ENCODE results near the gene TARBP1. TPM values are rescaled to one million over a fixed set of nuclear protein-coding genes. Genes with fewer than 3 reads are reported as not detected.

TARBP1 gene
- total RNA-seq, 1 donor from 2014 or later = 32.4 TPM

DNA sequence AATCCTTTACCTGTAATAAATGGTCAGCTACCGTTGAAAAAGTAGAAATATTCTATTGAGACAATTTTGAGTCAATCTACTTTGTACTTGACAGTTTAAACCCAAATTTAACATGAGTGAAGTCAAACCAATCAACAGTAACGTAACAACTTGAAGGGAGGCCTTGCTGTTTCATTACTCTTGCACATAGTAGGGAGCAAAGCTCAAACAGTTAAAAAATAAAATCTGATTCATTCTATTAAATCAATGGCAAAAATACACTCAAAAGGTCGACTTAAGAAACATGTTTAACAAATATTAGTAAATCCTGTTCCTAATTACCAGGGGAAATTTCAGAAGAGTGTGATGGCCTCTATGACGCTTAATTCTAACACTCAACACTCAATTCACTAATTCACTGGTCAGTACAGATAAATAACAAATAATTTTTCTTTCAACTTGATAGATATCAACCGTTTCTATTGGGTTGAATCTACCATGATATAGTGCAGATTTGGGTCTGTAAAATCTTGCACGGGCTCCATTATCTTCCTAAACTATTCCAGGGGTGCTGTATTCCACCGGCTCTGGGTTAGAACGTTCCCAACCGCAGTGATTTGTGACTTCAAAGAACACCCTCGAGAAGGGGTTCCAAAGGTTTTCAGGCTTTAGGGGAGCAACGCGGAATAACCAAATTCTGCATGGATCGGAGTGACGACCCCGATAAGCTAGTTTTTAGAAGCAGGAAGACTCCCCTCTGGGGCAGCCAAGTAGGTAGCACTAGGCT is 1.4 kb downstream of the TARBP1 start:
- DNase-seq = no peak
- H3K4me3 Mint-ChIP-seq (ENCODE audit: unreplicated experiment) = peak overlapping the region; percentile 95
- H3K4me1 Mint-ChIP-seq (ENCODE audit: low read depth, unreplicated experiment) = peaks cover 13% of the 10 kb centered on the region
- peak overlapping the region; percentile 86 for H3K27ac Mint-ChIP-seq (ENCODE audit: unreplicated experiment)
- H3K36me3 Mint-ChIP-seq (ENCODE audit: unreplicated experiment) = no peaks in the 10 kb centered on the region
- no peak for TF ChIP-seq CTCF (IDR thresholded peaks at IDR 0.05; ENCODE audit: partially characterized antibody, unreplicated experiment)
- H3K27me3 Mint-ChIP-seq (ENCODE audit: unreplicated experiment) = peaks cover 6% of the 10 kb centered on the region
- H3K9me3 Mint-ChIP-seq (ENCODE audit: unreplicated experiment) = peaks cover 5% of the 10 kb centered on the region

DNA sequence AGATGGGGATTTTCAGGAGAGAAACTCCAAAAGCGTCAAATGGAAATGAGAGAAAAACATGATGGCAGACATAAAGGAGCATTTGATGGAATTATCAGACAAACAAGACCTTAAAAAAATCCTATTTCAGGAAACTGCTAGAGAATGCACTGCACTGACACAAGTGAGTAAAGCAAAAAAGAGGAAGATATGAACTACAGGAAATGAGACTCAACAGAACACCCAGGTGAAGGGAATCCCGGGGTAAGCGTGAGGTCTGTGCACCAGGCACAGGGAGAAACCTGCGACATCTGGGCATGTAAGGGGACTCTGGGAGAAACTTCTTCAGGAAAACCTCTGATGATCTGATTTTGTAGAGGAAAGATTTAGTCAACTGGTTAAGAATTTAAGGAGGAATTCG is 2.8 kb downstream of the TARBP1 start:
- Mint-ChIP-seq H3K27me3 (ENCODE audit: unreplicated experiment) (peaks cover 6% of the 10 kb centered on the region), H3K36me3 (ENCODE audit: unreplicated experiment) (no peaks in the 10 kb centered on the region), H3K4me1 (ENCODE audit: low read depth, unreplicated experiment) (peaks cover 13% of the 10 kb centered on the region), H3K4me3 (ENCODE audit: unreplicated experiment) (peak overlapping the region; percentile 12), H3K9me3 (ENCODE audit: unreplicated experiment) (peaks cover 5% of the 10 kb centered on the region), H3K27ac (ENCODE audit: unreplicated experiment) (no peak overlapping the region)
- TF ChIP-seq CTCF (IDR thresholded peaks at IDR 0.05; ENCODE audit: partially characterized antibody, unreplicated experiment) = no peak
- no peak for DNase-seq

- DNase-seq = no peak
- no peak overlapping the region for H3K4me3 Mint-ChIP-seq (ENCODE audit: unreplicated experiment)
- H3K9me3 Mint-ChIP-seq (ENCODE audit: unreplicated experiment) = peaks cover 5% of the 10 kb centered on the region
- H3K27ac Mint-ChIP-seq (ENCODE audit: unreplicated experiment) = no peak overlapping the region
- TF ChIP-seq CTCF (IDR thresholded peaks at IDR 0.05; ENCODE audit: partially characterized antibody, unreplicated experiment) = no peak
- H3K36me3 Mint-ChIP-seq (ENCODE audit: unreplicated experiment) = no peaks in the 10 kb centered on the region
- peaks cover 6% of the 10 kb centered on the region for H3K27me3 Mint-ChIP-seq (ENCODE audit: unreplicated experiment)
- peaks cover 13% of the 10 kb centered on the region for H3K4me1 Mint-ChIP-seq (ENCODE audit: low read depth, unreplicated experiment)
These were observed 3.7 kb downstream of the TARBP1 start for GRCh38 chr1:234475167-234475793.

GRCh38 chr1:234474375-234474774 is 4.6 kb downstream of the TARBP1 start:
- Mint-ChIP-seq H3K27me3 (ENCODE audit: unreplicated experiment) (peaks cover 10% of the 10 kb centered on the region), H3K4me1 (ENCODE audit: low read depth, unreplicated experiment) (peaks cover 13% of the 10 kb centered on the region), H3K27ac (ENCODE audit: unreplicated experiment) (no peak overlapping the region), H3K9me3 (ENCODE audit: unreplicated experiment) (peaks cover 5% of the 10 kb centered on the region), H3K36me3 (ENCODE audit: unreplicated experiment) (no peaks in the 10 kb centered on the region), H3K4me3 (ENCODE audit: unreplicated experiment) (peak overlapping the region; percentile 7)
- no peak for TF ChIP-seq CTCF (IDR thresholded peaks at IDR 0.05; ENCODE audit: partially characterized antibody, unreplicated experiment)
- DNase-seq = no peak

- Mint-ChIP-seq H3K27ac (ENCODE audit: unreplicated experiment) (no peak overlapping the region), H3K36me3 (ENCODE audit: unreplicated experiment) (no peaks in the 10 kb centered on the region), H3K4me3 (ENCODE audit: unreplicated experiment) (no peak overlapping the region), H3K4me1 (ENCODE audit: low read depth, unreplicated experiment) (peaks cover 18% of the 10 kb centered on the region), H3K9me3 (ENCODE audit: unreplicated experiment) (peaks cover 8% of the 10 kb centered on the region), H3K27me3 (ENCODE audit: unreplicated experiment) (peaks cover 13% of the 10 kb centered on the region)
- no peak for TF ChIP-seq CTCF (IDR thresholded peaks at IDR 0.05; ENCODE audit: partially characterized antibody, unreplicated experiment)
- no peak for DNase-seq
These were observed 5.9 kb downstream of the TARBP1 start for GRCh38 chr1:234473118-234473517.
